Keratinocyte (primary cell): ENCODE results near the gene YPEL3. TPM values are rescaled to one million over a fixed set of nuclear protein-coding genes. Genes with fewer than 3 reads are reported as not detected.

Experiments used
- DNase-seq: peaks from one replicate; pipeline ENCODE4 v3.0.0-alpha.2; 2011; ENCODE audit warnings: low read depth, missing footprints, low spot score
- FAIRE-seq: peaks from 2 replicates; lab custom pipeline; 2011; peaks lifted over from hg19 to GRCh38; lab: Jason Lieb, UNC
- H2AFZ ChIP-seq: 2 replicates; pipeline ENCODE4 v1.6.0; 2012; ENCODE audit warnings: low read length, control low read depth, inconsistent platforms; ENCODE audit not compliant: control insufficient read depth
- H3K27ac ChIP-seq: 2 replicates; pipeline ENCODE4 v1.5.1; 2011; ENCODE audit warnings: low read length; ENCODE audit not compliant: control insufficient read depth, insufficient read depth
- H3K27me3 ChIP-seq: 3 replicates; pipeline ENCODE4 v1.6.0; 2011; ENCODE audit warnings: low read length; ENCODE audit not compliant: control insufficient read depth, insufficient read depth; ENCODE audit errors: extremely low read depth
- H3K36me3 ChIP-seq, 2 experiments: 2 replicates in 1 of 2; 3 replicates in 1 of 2; pipeline ENCODE4 v1.5.1; 2011; ENCODE audit warnings: low read length in 2 of 2, mild to moderate bottlenecking in 1 of 2; ENCODE audit not compliant: control insufficient read depth in 2 of 2, insufficient read depth in 2 of 2; ENCODE audit errors: extremely low read depth in 1 of 2
- H3K4me1 ChIP-seq: 3 replicates; pipeline ENCODE4 v1.5.1; 2011; ENCODE audit warnings: low read length; ENCODE audit not compliant: control insufficient read depth, insufficient read depth; ENCODE audit errors: extremely low read depth
- H3K4me2 ChIP-seq: 3 replicates; pipeline ENCODE4 v1.6.0; 2011; ENCODE audit warnings: low read depth, low read length; ENCODE audit not compliant: control insufficient read depth, insufficient read depth; ENCODE audit errors: extremely low read depth
- H3K4me3 ChIP-seq, 3 experiments: fragments of 200-600 bp in 1 of 3; sonication (generic) in 1 of 3; 2 replicates in 2 of 3; 3 replicates in 1 of 3; pipeline ENCODE4 v1.5.1; 2011 to 2016; ENCODE audit warnings: low read length in 3 of 3, mild to moderate bottlenecking in 3 of 3, control low read depth in 2 of 3, inconsistent platforms in 1 of 3, low read depth in 1 of 3, mixed read lengths in 1 of 3, mixed run types in 1 of 3, moderate library complexity in 1 of 3; ENCODE audit not compliant: control insufficient read depth in 2 of 3, insufficient read depth in 2 of 3; ENCODE audit errors: extremely low read depth in 1 of 3
- H3K79me2 ChIP-seq: 2 replicates; pipeline ENCODE4 v1.6.0; 2012; ENCODE audit warnings: low read length; ENCODE audit not compliant: control insufficient read depth, insufficient read depth
- H3K9ac ChIP-seq: 3 replicates; pipeline ENCODE4 v1.6.0; 2011; ENCODE audit warnings: low read length; ENCODE audit not compliant: control insufficient read depth, insufficient read depth; ENCODE audit errors: extremely low read depth
- H3K9me1 ChIP-seq: 3 replicates; pipeline ENCODE4 v1.6.0; 2011; ENCODE audit warnings: low read length; ENCODE audit not compliant: control insufficient read depth, insufficient read depth; ENCODE audit errors: extremely low read depth
- H3K9me3 ChIP-seq: 2 replicates; pipeline ENCODE4 v1.5.1; 2012; ENCODE audit warnings: low read depth, low read length; ENCODE audit not compliant: control insufficient read depth
- H4K20me1 ChIP-seq: 3 replicates; pipeline ENCODE4 v1.6.0; 2011; ENCODE audit warnings: low read length; ENCODE audit not compliant: control insufficient read depth, insufficient read depth; ENCODE audit errors: extremely low read depth
- CTCF ChIP-seq, 3 experiments: IDR thresholded peaks in 1 of 3; conservative IDR thresholded peaks in 1 of 3; optimal IDR thresholded peaks in 1 of 3; 2 replicates in 2 of 3; 3 replicates in 1 of 3; pipeline versions ENCODE3 to v1.5.1; 2011; ENCODE audit warnings: low read length in 3 of 3, mild to moderate bottlenecking in 3 of 3, moderate library complexity in 2 of 3, control low read depth in 1 of 3, inconsistent platforms in 1 of 3; ENCODE audit not compliant: insufficient read depth in 2 of 3; ENCODE audit errors: extremely low read depth in 1 of 3
- EZH2 ChIP-seq: IDR thresholded peaks from one replicate; pipeline ENCODE4 v1.6.1; 2012; ENCODE audit warnings: inconsistent platforms, mild to moderate bottlenecking, low read length, moderate library complexity
- dilution Hi-C: fragments of 300-500 bp; cut with MboI; formaldehyde crosslinking; loops from one replicate; pipeline ENCODE4 v1.7.0; 2020; ENCODE audit warnings: low sequenced_read_pairs; ENCODE audit not compliant: extremely low pct_ligation_motif_present
- polyA plus RNA-seq, 5 experiments: library from polyadenylated mRNA; depleted of rRNA in 3 of 5; stranded (reverse) in 3 of 5; stranded (forward) in 1 of 5; unstranded in 1 of 5; fragments of >200 nt; gene quantifications; 1 replicate in 1 of 5; 2 replicates in 3 of 5; 3 replicates in 1 of 5; pipeline versions ENCODE4 v1.2.1 to v1.2.3, GENCODE V29; 2011 to 2012; ENCODE audit warnings: missing spikeins in 2 of 5, low read depth in 1 of 5, low replicate concordance in 1 of 5

Gene YPEL3
- polyA plus RNA-seq, 1 donor (not counting 4 experiments of a cell fraction or from before 2014, with no cell fraction given), result 13.5 TPM

- Histone ChIP-seq H3K36me3 (no peaks in the 10 kb centered on the region), H3K9ac (no peak overlapping the region), H3K4me2 (no peak overlapping the region), H4K20me1 (no peaks in the 10 kb centered on the region), H3K4me1 (peaks cover 21% of the 10 kb centered on the region), H2AFZ (no peak overlapping the region), H3K9me3 (no peaks in the 10 kb centered on the region), H3K79me2 (peaks cover 2% of the 10 kb centered on the region), H3K4me3 (no peak overlapping the region), H3K27me3 (no peaks in the 10 kb centered on the region), H3K27ac (no peak overlapping the region), H3K9me1 (no peaks in the 10 kb centered on the region)
- dilution Hi-C loops, result no loop called here
- FAIRE-seq (no peak), DNase-seq (no peak)
- TF ChIP-seq EZH2, result no peak
- TF ChIP-seq CTCF (optimal IDR thresholded peaks at IDR 0.05 in 1 of 3, IDR thresholded peaks at IDR 0.05 in 1 of 3, conservative IDR thresholded peaks at IDR 0.05 in 1 of 3; ENCODE audit: extremely low read depth in 1 of 3, insufficient read depth in 2 of 3, low read length in 3 of 3), result no peak
Observed at GRCh38 chr16:30049871-30050270, 46.1 kb downstream of the YPEL3 start.

- no peak overlapping the region for H3K4me2 ChIP-seq
- no peak overlapping the region for H3K9ac ChIP-seq
- H3K27ac ChIP-seq, result no peak overlapping the region
- peaks cover 3% of the 10 kb centered on the region for H3K4me1 ChIP-seq
- no peaks in the 10 kb centered on the region for H3K9me1 ChIP-seq
- no peaks in the 10 kb centered on the region for H3K27me3 ChIP-seq
- no peak for TF ChIP-seq EZH2
- no peak for TF ChIP-seq CTCF (optimal IDR thresholded peaks at IDR 0.05 in 1 of 3, IDR thresholded peaks at IDR 0.05 in 1 of 3, conservative IDR thresholded peaks at IDR 0.05 in 1 of 3; ENCODE audit: extremely low read depth in 1 of 3, insufficient read depth in 2 of 3, low read length in 3 of 3)
- H3K36me3 ChIP-seq, result no peaks in the 10 kb centered on the region
- no peaks in the 10 kb centered on the region for H4K20me1 ChIP-seq
- H3K4me3 ChIP-seq, result no peak overlapping the region
- DNase-seq, result no peak
- dilution Hi-C loops, result no loop called here
- H3K79me2 ChIP-seq, result no peaks in the 10 kb centered on the region
- FAIRE-seq, result no peak
- no peaks in the 10 kb centered on the region for H3K9me3 ChIP-seq
- H2AFZ ChIP-seq, result no peak overlapping the region
Observed at GRCh38 chr16:30046588-30046987, 49.4 kb downstream of the YPEL3 start.
